Vagina (tissue), 2 donors: ENCODE results near the gene KIF23. TPM values are rescaled to one million over a fixed set of nuclear protein-coding genes. Genes with fewer than 3 reads are reported as not detected.

Experiments used
- DNase-seq, 2 donors: peaks; one replicate each; pipeline ENCODE4 v3.0.0-alpha.2; 2017; ENCODE audit errors: extremely low spot score in 2 of 2
- H3K27ac ChIP-seq: fragments of 200-600 bp; sonication (generic); one replicate; pipeline ENCODE4 v1.5.1; 2019
- H3K27me3 ChIP-seq: fragments of 200-600 bp; sonication (generic); one replicate; pipeline ENCODE4 v1.5.1; 2019
- H3K36me3 ChIP-seq, 2 donors: fragments of 200-600 bp; sonication (generic); one replicate each; pipeline ENCODE4 v1.5.1; 2017 to 2019
- H3K4me1 ChIP-seq: fragments of 200-600 bp; sonication (generic); one replicate; pipeline ENCODE4 v1.5.1; 2019
- H3K4me3 ChIP-seq, 2 donors: fragments of 200-600 bp; sonication (generic); 1 replicate in 1 of 2; 2 replicates in 1 of 2; pipeline ENCODE4 v1.5.1; 2016 to 2019
- H3K9me3 ChIP-seq: fragments of 200-600 bp; sonication (generic); one replicate; pipeline ENCODE4 v1.5.1; 2019
- POLR2A ChIP-seq, 2 donors: fragments of 450-650 bp; IDR thresholded peaks; one replicate each; pipeline ENCODE4 v1.6.1; 2017; ENCODE audit warnings: antibody characterized with exemption in 2 of 2, mild to moderate bottlenecking in 2 of 2, moderate library complexity in 2 of 2
- POLR2AphosphoS5 ChIP-seq, 2 donors: sonication (generic); formaldehyde crosslinking; IDR thresholded peaks; one replicate each; pipeline ENCODE4 v1.9.0; 2017; ENCODE audit warnings: antibody characterized with exemption in 2 of 2, mild to moderate bottlenecking in 2 of 2, low read depth in 1 of 2; ENCODE audit not compliant: insufficient read depth in 1 of 2
- intact Hi-C: fragments of 100-400 bp; cut with DNase I; formaldehyde crosslinking; loops from one replicate; pipeline ENCODE4 v1.15.1; 2023
- total RNA-seq: library from RNA; depleted of rRNA; stranded (reverse); fragments of >200 nt; gene quantifications from one replicate; pipeline ENCODE4 v1.2.3, GENCODE V29; 2016
- TF ChIP-seq, protein P1 (sequence below), 3 experiments: fragments of 450-650 bp in 2 of 3; fragments of 200-600 bp in 1 of 3; sonication (generic) in 1 of 3; IDR thresholded peaks; one replicate each; pipeline ENCODE4 v1.5.1; 2017 to 2019; ENCODE audit warnings: antibody characterized with exemption in 3 of 3, mild to moderate bottlenecking in 2 of 3, moderate library complexity in 2 of 3

Gene KIF23
- total RNA-seq, 1 donor from 2014 or later, result 7.4 TPM

DNA sequence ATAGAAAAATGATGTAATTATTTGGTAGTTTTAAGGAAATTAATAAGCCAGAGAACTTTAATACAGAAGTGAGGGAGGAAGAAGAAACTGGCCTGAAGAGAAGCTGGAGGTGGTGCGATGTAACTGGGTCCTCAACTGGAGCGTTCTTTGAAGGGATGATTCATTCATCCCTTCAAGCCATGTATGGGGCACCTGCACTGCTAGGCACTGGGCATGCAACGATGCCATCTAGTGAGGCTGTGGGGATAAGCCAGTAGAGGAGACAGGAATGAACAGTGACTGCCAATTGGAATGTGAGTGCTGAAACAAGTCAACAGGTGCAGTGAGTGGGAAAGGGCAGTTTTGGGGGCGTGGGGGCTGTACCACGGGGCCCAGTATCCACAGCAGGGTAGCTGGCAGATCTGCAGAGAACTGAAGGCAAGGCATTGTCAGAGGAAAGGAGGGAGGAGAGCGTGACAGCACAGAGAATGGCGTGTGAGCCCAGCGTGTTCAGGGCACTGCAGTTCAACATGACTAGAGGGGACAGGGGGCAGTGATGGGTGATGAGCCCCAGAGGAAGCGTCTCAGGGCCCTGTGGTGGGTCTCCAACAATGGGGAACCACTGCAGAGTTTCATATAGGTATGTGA is 3.8 kb upstream of the KIF23 start:
- Histone ChIP-seq H3K4me1 (peaks cover 13% of the 10 kb centered on the region), H3K27ac (no peak overlapping the region), H3K9me3 (no peaks in the 10 kb centered on the region), H3K36me3 (no peaks in the 10 kb centered on the region), H3K4me3 (no peak overlapping the region), H3K27me3 (no peaks in the 10 kb centered on the region)
- TF ChIP-seq POLR2A (IDR thresholded peaks at IDR 0.05), result no peak
- TF ChIP-seq, protein P1, sequence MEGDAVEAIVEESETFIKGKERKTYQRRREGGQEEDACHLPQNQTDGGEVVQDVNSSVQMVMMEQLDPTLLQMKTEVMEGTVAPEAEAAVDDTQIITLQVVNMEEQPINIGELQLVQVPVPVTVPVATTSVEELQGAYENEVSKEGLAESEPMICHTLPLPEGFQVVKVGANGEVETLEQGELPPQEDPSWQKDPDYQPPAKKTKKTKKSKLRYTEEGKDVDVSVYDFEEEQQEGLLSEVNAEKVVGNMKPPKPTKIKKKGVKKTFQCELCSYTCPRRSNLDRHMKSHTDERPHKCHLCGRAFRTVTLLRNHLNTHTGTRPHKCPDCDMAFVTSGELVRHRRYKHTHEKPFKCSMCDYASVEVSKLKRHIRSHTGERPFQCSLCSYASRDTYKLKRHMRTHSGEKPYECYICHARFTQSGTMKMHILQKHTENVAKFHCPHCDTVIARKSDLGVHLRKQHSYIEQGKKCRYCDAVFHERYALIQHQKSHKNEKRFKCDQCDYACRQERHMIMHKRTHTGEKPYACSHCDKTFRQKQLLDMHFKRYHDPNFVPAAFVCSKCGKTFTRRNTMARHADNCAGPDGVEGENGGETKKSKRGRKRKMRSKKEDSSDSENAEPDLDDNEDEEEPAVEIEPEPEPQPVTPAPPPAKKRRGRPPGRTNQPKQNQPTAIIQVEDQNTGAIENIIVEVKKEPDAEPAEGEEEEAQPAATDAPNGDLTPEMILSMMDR (IDR thresholded peaks at IDR 0.05), result no peak
- intact Hi-C loops, result no loop called here
- no peak for DNase-seq

DNA sequence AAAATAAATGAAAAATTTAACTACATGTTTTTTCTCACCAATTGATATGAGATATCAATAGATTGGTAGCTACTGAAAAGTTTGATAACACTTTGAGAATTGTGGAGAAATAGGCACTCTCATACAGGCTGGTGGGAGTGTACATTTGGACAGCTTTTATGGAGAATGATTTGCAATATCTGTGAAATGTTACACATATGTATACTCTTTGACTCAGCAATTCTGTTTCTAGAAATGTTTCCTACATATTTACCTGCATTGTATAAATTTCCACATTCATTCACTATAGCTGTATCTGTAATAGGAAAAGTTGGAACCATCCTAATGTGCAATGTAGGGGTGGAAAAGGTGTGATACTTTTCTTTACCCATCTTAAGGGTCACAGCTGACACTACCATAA is 1.9 kb upstream of the KIF23 start:
- no peak for DNase-seq
- intact Hi-C loops, result no loop called here
- Histone ChIP-seq H3K4me3 (no peak overlapping the region), H3K9me3 (no peaks in the 10 kb centered on the region), H3K36me3 (no peaks in the 10 kb centered on the region), H3K27ac (no peak overlapping the region), H3K27me3 (no peaks in the 10 kb centered on the region), H3K4me1 (peaks cover 16% of the 10 kb centered on the region)
- TF ChIP-seq POLR2AphosphoS5 (IDR thresholded peaks at IDR 0.05; ENCODE audit: insufficient read depth in 1 of 2, low read depth in 1 of 2), result no peak
- no peak for TF ChIP-seq POLR2A (IDR thresholded peaks at IDR 0.05)
- TF ChIP-seq, protein P1 (IDR thresholded peaks at IDR 0.05), result no peak

DNA sequence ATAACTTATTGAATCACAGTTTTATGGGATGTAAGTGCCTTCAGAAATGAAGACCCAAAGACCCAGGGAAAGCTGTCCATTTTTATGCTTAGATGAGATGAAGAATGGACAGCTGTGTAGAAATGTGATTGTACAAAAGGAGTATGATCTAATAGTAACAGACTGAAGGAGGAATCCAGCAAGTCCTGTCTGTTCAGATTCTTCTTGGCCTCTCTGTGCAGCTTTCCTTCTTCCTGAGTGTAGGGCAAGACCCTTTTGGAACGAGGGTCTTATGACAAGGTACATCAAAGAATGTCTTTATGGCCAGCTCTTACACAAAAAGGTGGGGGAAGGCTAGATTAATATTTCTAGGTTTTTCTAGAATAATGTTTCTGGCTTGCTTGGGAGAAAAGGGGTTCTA is 1.4 kb upstream of the KIF23 start:
- no peaks in the 10 kb centered on the region for H3K36me3 ChIP-seq
- no peaks in the 10 kb centered on the region for H3K9me3 ChIP-seq
- TF ChIP-seq POLR2A (IDR thresholded peaks at IDR 0.05), result no peak
- TF ChIP-seq POLR2AphosphoS5 (IDR thresholded peaks at IDR 0.05; ENCODE audit: insufficient read depth in 1 of 2, low read depth in 1 of 2), result no peak
- TF ChIP-seq, protein P1 (IDR thresholded peaks at IDR 0.05), result no peak
- no peak overlapping the region for H3K27ac ChIP-seq
- intact Hi-C loops, result no loop called here
- no peak for DNase-seq
- no peak overlapping the region for H3K4me3 ChIP-seq
- no peaks in the 10 kb centered on the region for H3K27me3 ChIP-seq
- H3K4me1 ChIP-seq, result peaks cover 16% of the 10 kb centered on the region

DNA sequence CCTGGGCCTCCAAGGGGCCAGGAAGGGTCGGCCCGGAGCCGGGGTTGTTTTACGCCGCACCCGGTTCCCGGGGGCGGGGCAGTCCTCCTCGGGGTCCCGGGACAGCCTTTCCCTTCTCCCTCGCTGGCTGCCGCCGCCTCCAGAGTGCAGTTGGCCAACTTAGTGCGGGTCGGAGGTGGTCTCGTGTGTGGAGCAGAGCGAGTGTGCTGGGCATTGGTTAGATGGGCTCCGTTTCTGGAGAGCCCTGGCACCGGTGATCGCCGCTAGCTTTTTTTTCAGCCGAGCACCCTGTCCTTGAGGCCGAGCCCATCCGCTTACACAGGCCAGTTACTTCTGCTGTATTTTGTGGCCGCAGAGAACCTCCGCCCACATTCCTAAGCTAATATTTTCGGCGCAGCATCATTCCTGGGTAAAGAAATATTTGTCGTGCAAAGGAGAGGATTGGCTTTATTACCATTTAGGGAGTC is 585 bp downstream of the KIF23 start:
- no peaks in the 10 kb centered on the region for H3K36me3 ChIP-seq
- peak overlapping the region; percentile 48 for H3K27ac ChIP-seq
- H3K9me3 ChIP-seq, result no peaks in the 10 kb centered on the region
- intact Hi-C loops, result no loop called here
- H3K27me3 ChIP-seq, result no peaks in the 10 kb centered on the region
- H3K4me3 ChIP-seq, result peak overlapping the region; percentile 70 to 76
- H3K4me1 ChIP-seq, result peaks cover 16% of the 10 kb centered on the region
- DNase-seq, result no peak
- TF ChIP-seq POLR2AphosphoS5 (IDR thresholded peaks at IDR 0.05; ENCODE audit: insufficient read depth in 1 of 2, low read depth in 1 of 2) (no peak), POLR2A (IDR thresholded peaks at IDR 0.05) (no peak)
- TF ChIP-seq, protein P1 (IDR thresholded peaks at IDR 0.05), result no peak

DNA sequence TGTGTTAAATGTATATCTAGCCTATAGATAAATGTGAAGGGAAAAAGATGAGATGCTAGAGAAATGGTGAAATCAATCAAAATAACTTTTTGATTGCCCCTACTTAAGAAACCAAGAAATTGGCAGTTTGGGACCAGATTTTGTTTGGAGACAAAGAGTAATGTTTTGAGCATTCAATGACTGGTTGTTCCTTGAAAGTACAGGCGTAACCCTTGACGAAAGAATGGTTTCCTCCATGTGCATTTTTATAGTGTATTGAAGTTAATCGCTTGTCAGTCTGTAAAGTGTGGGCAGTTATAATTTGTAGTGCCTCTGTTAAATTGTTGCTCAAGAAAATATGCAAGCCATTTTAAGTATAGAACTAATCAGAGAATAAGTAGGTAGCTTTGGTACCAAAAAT is 1.2 kb downstream of the KIF23 start:
- H3K4me3 ChIP-seq, result no peak overlapping the region
- intact Hi-C loops, result no loop called here
- no peaks in the 10 kb centered on the region for H3K27me3 ChIP-seq
- H3K9me3 ChIP-seq, result no peaks in the 10 kb centered on the region
- TF ChIP-seq POLR2A (IDR thresholded peaks at IDR 0.05) (no peak), POLR2AphosphoS5 (IDR thresholded peaks at IDR 0.05; ENCODE audit: insufficient read depth in 1 of 2, low read depth in 1 of 2) (no peak)
- TF ChIP-seq, protein P1 (IDR thresholded peaks at IDR 0.05), result no peak
- no peak overlapping the region for H3K27ac ChIP-seq
- peaks cover 16% of the 10 kb centered on the region for H3K4me1 ChIP-seq
- H3K36me3 ChIP-seq, result no peaks in the 10 kb centered on the region
- no peak for DNase-seq
